ENCODE results near the gene NELFB. TPM values are rescaled to one million over a fixed set of nuclear protein-coding genes. Genes with fewer than 3 reads are reported as not detected.

The NELFB gene
- total RNA-seq, 1 experiment from 2014 or later: 71.7 TPM

- no peak overlapping the region for H2AFZ ChIP-seq (ENCODE audit: low read length)
Measured at GRCh38 chr9:137280474-137281344, 25.6 kb downstream of the NELFB start.

More at GRCh38 chr9:137280474-137281344, 25.6 kb downstream of the NELFB start:
- Mint-ChIP-seq H3K36me3 (ENCODE audit: insufficient read depth in 1 of 3, low read depth in 3 of 3) (peaks cover 0 to 1% (median 0%) of the 10 kb centered on the region in 3 experiments; a peak in 1 of 7 replicates), H3K27me3 (ENCODE audit: low read depth) (peaks cover 16% of the 10 kb centered on the region), H3K9me3 (no peaks in the 10 kb centered on the region; a peak in 2 of 5 replicates), H3K27ac (no peak overlapping the region), H3K4me1 (peaks cover 10 to 14% of the 10 kb centered on the region in 2 experiments), H3K4me3 (peak overlapping the region; percentile 24 to 46; a peak in 3 of 5 replicates)
- no peak overlapping the region; the same call in 1 of the 2 replicates for H2BK15ac ChIP-seq (ENCODE audit: low read depth, low read length)
- H2BK20ac ChIP-seq (ENCODE audit: low read depth, low read length, poor library complexity, severe bottlenecking): no peak overlapping the region
- no peak overlapping the region for H4K8ac ChIP-seq (replicated peaks; ENCODE audit: insufficient read length, low read depth, low read length)
- no peak overlapping the region for H3K56ac ChIP-seq (ENCODE audit: insufficient read length, low read depth, low read length)
- H3K4me1 ChIP-seq (ENCODE audit: insufficient read depth, low read length): no peaks in the 10 kb centered on the region
- H3K9ac ChIP-seq (ENCODE audit: extremely low read depth, insufficient read length, low read length): no peak overlapping the region
- H3K79me2 ChIP-seq (ENCODE audit: insufficient read depth, low read length): no peaks in the 10 kb centered on the region
- H3K27ac ChIP-seq (ENCODE audit: insufficient read length, low read depth, low read length): no peak overlapping the region
- H3K23ac ChIP-seq (ENCODE audit: insufficient read length, low read depth, low read length): no peak overlapping the region
- H3K4me2 ChIP-seq (ENCODE audit: insufficient read depth, insufficient read length, low read length): peak overlapping the region; percentile 38
- WGBS (ENCODE audit: extremely low coverage, insufficient read length, low lambda C conversion rate): no CpG with 5 or more reads among the region's 85 CpGs
- TF ChIP-seq CTCF (conservative IDR thresholded peaks at IDR 0.05): peak; percentile 66
- no peak overlapping the region for H2BK5ac ChIP-seq (ENCODE audit: insufficient read length, low read length)
- H3K27me3 ChIP-seq (ENCODE audit: insufficient read depth, low read length): no peaks in the 10 kb centered on the region
- H3K18ac ChIP-seq (ENCODE audit: insufficient read length, low read depth, low read length): no peak overlapping the region
- H2BK12ac ChIP-seq (ENCODE audit: insufficient read length, low read depth, low read length): no peak overlapping the region
- H2BK120ac ChIP-seq (ENCODE audit: low read depth, low read length, poor library complexity, severe bottlenecking): no peak overlapping the region
- no peak overlapping the region for H3T11ph ChIP-seq (ENCODE audit: low read length)
- no peaks in the 10 kb centered on the region for H3K79me1 ChIP-seq (ENCODE audit: insufficient read depth, low read depth, low read length, poor library complexity, severe bottlenecking)
- H4K91ac ChIP-seq (ENCODE audit: insufficient read length, low read depth, low read length): no peak overlapping the region
- no peaks in the 10 kb centered on the region for H4K20me1 ChIP-seq (ENCODE audit: control insufficient read depth, insufficient read depth, insufficient read length)
- no peak overlapping the region for H2AK5ac ChIP-seq (ENCODE audit: insufficient read length, low read length)
- no peak overlapping the region; the same call in 1 of the 2 replicates for H3K14ac ChIP-seq (ENCODE audit: insufficient read depth, low read length)
- no peak overlapping the region for H3K4ac ChIP-seq (ENCODE audit: low read depth, low read length)
- DNase-seq: peak; percentile 65
- no peak overlapping the region for H4K5ac ChIP-seq (ENCODE audit: insufficient read length, low read depth, low read length)
- H3K23me2 ChIP-seq (ENCODE audit: insufficient read length, low read depth, low read length, poor library complexity, severe bottlenecking): peaks cover 12% of the 10 kb centered on the region
- no peaks in the 10 kb centered on the region for H3K9me3 ChIP-seq (ENCODE audit: control insufficient read depth, low read depth, low read length)

All from H9 (cell line).